DND-41 (cell line): ENCODE measurements around the gene SCGB1D2.
"Not testable (repeated sequence)": the region's sequence is repeated elsewhere in the genome, so short reads cannot be mapped to it uniquely, and the experiment has no call there.

Source experiments
- CTCF ChIP-seq: IDR thresholded peaks from 2 replicates; pipeline ENCODE4 v1.5.1; 2012; ENCODE audit warnings: borderline replicate concordance, low read length, moderate library complexity, mild to moderate bottlenecking; ENCODE audit not compliant: poor library complexity, severe bottlenecking; ENCODE audit errors: extremely low read depth
- EZH2 ChIP-seq: IDR thresholded peaks from 3 replicates; pipeline ENCODE4 v1.6.1; 2012; ENCODE audit warnings: borderline replicate concordance, low read depth, mild to moderate bottlenecking, moderate library complexity, low read length, inconsistent platforms; ENCODE audit not compliant: severe bottlenecking

- not testable (repeated sequence) for TF ChIP-seq CTCF, EZH2
Observed at GRCh38 chr11:62195010-62195409, 47.0 kb upstream of the SCGB1D2 start.
